Activated CD8-positive, alpha-beta T cell treated with anti-CD3 and anti-CD28 coated beads for 36 hours (primary cell): ENCODE measurements around the gene MGA. TPM values are rescaled to one million over a fixed set of nuclear protein-coding genes. Genes with fewer than 3 reads are reported as not detected.

Source experiments
- ATAC-seq: fragments of 200-7000 bp; cut with Tn5 transposase; one replicate; pipeline ENCODE4 v1.10.0; 2021; ENCODE audit warnings: mild to moderate bottlenecking, moderate library complexity
- CTCF ChIA-PET: fragments of 350-600 bp; sonication (Branson Sonifier 250); formaldehyde crosslinking; loops from one replicate; lab custom pipeline; 2021; ENCODE audit warnings: antibody characterized with exemption; lab: Charles Lee
- POLR2A ChIA-PET: fragments of 350-600 bp; sonication (Branson Sonifier 250); formaldehyde crosslinking; loops from one replicate; lab custom pipeline; 2021; ENCODE audit warnings: antibody characterized with exemption; lab: Charles Lee
- DNase-seq: peaks from one replicate; pipeline ENCODE4 v3.0.0-alpha.2; 2020
- H3K27ac Mint-ChIP-seq: one replicate; pipeline ENCODE4 v1.8.0; 2021; ENCODE audit warnings: mild to moderate bottlenecking, mixed read lengths
- H3K27me3 Mint-ChIP-seq: one replicate; pipeline ENCODE4 v1.8.0; 2021; ENCODE audit warnings: mixed read lengths
- H3K36me3 Mint-ChIP-seq: one replicate; pipeline ENCODE4 v1.8.0; 2021; ENCODE audit warnings: low read depth, mixed read lengths
- H3K4me1 Mint-ChIP-seq: one replicate; pipeline ENCODE4 v1.8.0; 2021; ENCODE audit warnings: low read depth, mixed read lengths
- H3K4me3 Mint-ChIP-seq: one replicate; pipeline ENCODE4 v1.8.0; 2021; ENCODE audit warnings: mild to moderate bottlenecking, moderate library complexity, mixed read lengths
- H3K9me3 Mint-ChIP-seq: one replicate; pipeline ENCODE4 v1.8.0; 2021; ENCODE audit warnings: mixed read lengths
- intact Hi-C: fragments of 100-400 bp; cut with micrococcal nuclease; formaldehyde crosslinking; loops from one replicate; pipeline ENCODE4 v1.10.0; 2022
- total RNA-seq, 2 experiments: library from RNA; stranded (reverse); gene quantifications; one replicate each; pipeline ENCODE4 v1.2.3, GENCODE V29; 2021
- TF ChIP-seq, protein P1 (sequence below): fragments of 200-600 bp; IDR thresholded peaks from one replicate; pipeline ENCODE4 v1.8.0; 2022; ENCODE audit warnings: antibody characterized with exemption, mild to moderate bottlenecking

MGA gene
- total RNA-seq, 2 experiments from 2014 or later, result 30.7 to 32.6 TPM

- Mint-ChIP-seq H3K27ac (no peak overlapping the region), H3K27me3 (no peaks in the 10 kb centered on the region), H3K4me1 (peaks cover 35% of the 10 kb centered on the region), H3K9me3 (no peaks in the 10 kb centered on the region), H3K4me3 (no peak overlapping the region), H3K36me3 (no peaks in the 10 kb centered on the region)
- no peak for ATAC-seq
- intact Hi-C loops, result no loop called here
- TF ChIP-seq, protein P1, sequence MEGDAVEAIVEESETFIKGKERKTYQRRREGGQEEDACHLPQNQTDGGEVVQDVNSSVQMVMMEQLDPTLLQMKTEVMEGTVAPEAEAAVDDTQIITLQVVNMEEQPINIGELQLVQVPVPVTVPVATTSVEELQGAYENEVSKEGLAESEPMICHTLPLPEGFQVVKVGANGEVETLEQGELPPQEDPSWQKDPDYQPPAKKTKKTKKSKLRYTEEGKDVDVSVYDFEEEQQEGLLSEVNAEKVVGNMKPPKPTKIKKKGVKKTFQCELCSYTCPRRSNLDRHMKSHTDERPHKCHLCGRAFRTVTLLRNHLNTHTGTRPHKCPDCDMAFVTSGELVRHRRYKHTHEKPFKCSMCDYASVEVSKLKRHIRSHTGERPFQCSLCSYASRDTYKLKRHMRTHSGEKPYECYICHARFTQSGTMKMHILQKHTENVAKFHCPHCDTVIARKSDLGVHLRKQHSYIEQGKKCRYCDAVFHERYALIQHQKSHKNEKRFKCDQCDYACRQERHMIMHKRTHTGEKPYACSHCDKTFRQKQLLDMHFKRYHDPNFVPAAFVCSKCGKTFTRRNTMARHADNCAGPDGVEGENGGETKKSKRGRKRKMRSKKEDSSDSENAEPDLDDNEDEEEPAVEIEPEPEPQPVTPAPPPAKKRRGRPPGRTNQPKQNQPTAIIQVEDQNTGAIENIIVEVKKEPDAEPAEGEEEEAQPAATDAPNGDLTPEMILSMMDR, result no peak
- POLR2A ChIA-PET, result interaction anchor here (1.1 kb wide), 1 partner anchor 12 kb away, joined by 4 read pairs; no protein-coding TSS in a partner anchor
- DNase-seq, result no peak
- CTCF ChIA-PET, result interaction anchor here (1.3 to 7.8 kb wide), 3 partner anchors 16 to 186 kb away, joined by 3 to 44 read pairs (median 39); partner anchors contain the start of gene MAPKBP1
Measured at GRCh38 chr15:41789662-41790061, 129.5 kb downstream of the MGA start.

- no peak for ATAC-seq
- no peaks in the 10 kb centered on the region for H3K9me3 Mint-ChIP-seq
- H3K27ac Mint-ChIP-seq, result no peak overlapping the region
- peaks cover 36% of the 10 kb centered on the region for H3K4me1 Mint-ChIP-seq
- H3K36me3 Mint-ChIP-seq, result no peaks in the 10 kb centered on the region
- no peak overlapping the region for H3K4me3 Mint-ChIP-seq
- ChIA-PET POLR2A (interaction anchor here (0.7 kb wide), 1 partner anchor 37 kb away, joined by 3 read pairs; no protein-coding TSS in a partner anchor), CTCF (interaction anchor here (5.9 to 7.8 kb wide), 2 partner anchors 16 to 22 kb away, joined by 39 to 44 read pairs; partner anchors contain the start of gene MAPKBP1)
- no peaks in the 10 kb centered on the region for H3K27me3 Mint-ChIP-seq
- no peak for DNase-seq
- intact Hi-C loops, result no loop called here
- TF ChIP-seq, protein P1, result no peak
Measured at GRCh38 chr15:41790169-41790568, 130.0 kb downstream of the MGA start.

GRCh38 chr15:41790756-41791546 is 130.7 kb downstream of the MGA start:
- H3K4me1 Mint-ChIP-seq, result peaks cover 40% of the 10 kb centered on the region
- intact Hi-C loops, result no loop called here
- H3K27me3 Mint-ChIP-seq, result no peaks in the 10 kb centered on the region
- CTCF ChIA-PET, result interaction anchor here (1.5 to 7.8 kb wide), 3 partner anchors 12 to 21 kb away, joined by 4 to 44 read pairs (median 39); partner anchors contain the start of gene MAPKBP1
- peak overlapping the region; percentile 64 for H3K27ac Mint-ChIP-seq
- ATAC-seq (peak; percentile 62), DNase-seq (no peak)
- TF ChIP-seq, protein P1, result no peak
- H3K4me3 Mint-ChIP-seq, result no peak overlapping the region
- no peaks in the 10 kb centered on the region for H3K9me3 Mint-ChIP-seq
- POLR2A ChIA-PET, result interaction anchor here (0.7 to 1.7 kb wide), 2 partner anchors 16 to 36 kb away, joined by 3 to 6 read pairs; partner anchors contain the start of gene MAPKBP1
- no peaks in the 10 kb centered on the region for H3K36me3 Mint-ChIP-seq

DNA sequence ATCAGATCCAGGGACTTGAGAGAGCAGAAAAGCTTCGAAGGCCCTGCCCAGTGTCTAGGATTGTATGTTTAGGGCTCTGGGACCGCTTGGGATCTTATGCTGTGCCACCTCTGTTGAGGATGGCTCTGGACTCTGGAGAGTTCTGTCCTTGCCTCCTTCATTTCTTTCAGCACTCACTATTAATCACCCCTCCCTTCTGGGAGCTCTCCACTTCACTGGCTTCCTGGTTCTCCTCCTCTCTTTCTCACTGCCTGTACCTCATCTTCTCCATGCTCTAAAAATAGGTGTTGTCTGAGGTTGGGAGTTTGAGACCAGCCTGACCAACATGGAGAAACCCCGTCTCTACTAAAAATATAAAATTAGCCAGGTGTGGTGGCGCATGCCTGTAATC is 131.3 kb downstream of the MGA start:
- Mint-ChIP-seq H3K27me3 (no peaks in the 10 kb centered on the region), H3K4me3 (no peak overlapping the region), H3K9me3 (no peaks in the 10 kb centered on the region), H3K4me1 (peaks cover 43% of the 10 kb centered on the region), H3K36me3 (no peaks in the 10 kb centered on the region), H3K27ac (peak overlapping the region; percentile 64)
- TF ChIP-seq, protein P1, result no peak
- DNase-seq (no peak), ATAC-seq (no peak)
- intact Hi-C loops, result no loop called here
- ChIA-PET CTCF (interaction anchor here (1.5 to 7.8 kb wide), 3 partner anchors 13 to 20 kb away, joined by 4 to 44 read pairs (median 39); partner anchors contain the start of gene MAPKBP1), POLR2A (interaction anchor here (1.7 kb wide), 1 partner anchor 17 kb away, joined by 6 read pairs; the partner anchor contains the start of gene MAPKBP1)
